ENCODE data around the gene WDR20. TPM values are rescaled to one million over a fixed set of nuclear protein-coding genes. Genes with fewer than 3 reads are reported as not detected.

The WDR20 gene
- polyA plus RNA-seq, 10 donors, result 18.9 to 27.0 (median 23.9) TPM

GRCh38 chr14:102215576-102216250 lies 76.0 kb downstream of the WDR20 start:
- no peak for DNase-seq

- no peak for DNase-seq
These were observed 77.7 kb downstream of the WDR20 start for GRCh38 chr14:102217399-102217798.

GRCh38 chr14:102217987-102218421 lies 78.3 kb downstream of the WDR20 start:
- no peak for DNase-seq

- peak in 2 of 3 donors; percentile 13 to 34 for DNase-seq
These were observed 79.0 kb downstream of the WDR20 start for GRCh38 chr14:102218688-102219087.

- DNase-seq, result no peak
These were observed 79.6 kb downstream of the WDR20 start for GRCh38 chr14:102219316-102219715.

GRCh38 chr14:102220031-102220430 lies 80.3 kb downstream of the WDR20 start:
- no peak for DNase-seq

- DNase-seq, result no peak
These were observed 81.3 kb downstream of the WDR20 start for GRCh38 chr14:102221026-102221425.

- no peak for DNase-seq
These were observed 82.4 kb downstream of the WDR20 start for GRCh38 chr14:102222009-102222575.

GRCh38 chr14:102222751-102223150 lies 83.1 kb downstream of the WDR20 start:
- no peak for DNase-seq

GRCh38 chr14:102223682-102224081 lies 84.0 kb downstream of the WDR20 start:
- no peak for DNase-seq

- no peak for DNase-seq
These were observed 85.7 kb downstream of the WDR20 start for GRCh38 chr14:102225386-102225785.

GRCh38 chr14:102225936-102226335 lies 86.2 kb downstream of the WDR20 start:
- DNase-seq, result no peak

GRCh38 chr14:102226356-102227125 lies 86.8 kb downstream of the WDR20 start:
- no peak for DNase-seq

- DNase-seq, result no peak
These were observed 87.7 kb downstream of the WDR20 start for GRCh38 chr14:102227184-102227964.

GRCh38 chr14:102229071-102229738 lies 89.5 kb downstream of the WDR20 start:
- no peak for DNase-seq

- DNase-seq, result no peak
These were observed 90.0 kb downstream of the WDR20 start for GRCh38 chr14:102229739-102230092.

- DNase-seq, result no peak
These were observed 90.9 kb downstream of the WDR20 start for GRCh38 chr14:102230481-102231210.

- DNase-seq, result no peak
These were observed 92.0 kb downstream of the WDR20 start for GRCh38 chr14:102231476-102232347.

- no peak for DNase-seq
These were observed 92.6 kb downstream of the WDR20 start for GRCh38 chr14:102232348-102232625.

- no peak for DNase-seq
These were observed 93.4 kb downstream of the WDR20 start for GRCh38 chr14:102233081-102233480.
